Body of pancreas (tissue), 4 donors: Measurements from ENCODE around the gene MMP25.

ENCODE experiments used
- CTCF ChIP-seq, 7 experiments: fragments of 450-650 bp in 4 of 7; fragments of 200-600 bp in 3 of 7; sonication (generic) in 3 of 7; IDR thresholded peaks; one replicate each; pipeline ENCODE4 v1.5.1; 2016 to 2019; ENCODE audit warnings: antibody characterized with exemption in 7 of 7
- POLR2A ChIP-seq, 3 donors: fragments of 450-650 bp; IDR thresholded peaks; one replicate each; pipeline ENCODE4 v1.6.1; 2016; ENCODE audit warnings: antibody characterized with exemption in 3 of 3, mild to moderate bottlenecking in 2 of 3

DNA sequence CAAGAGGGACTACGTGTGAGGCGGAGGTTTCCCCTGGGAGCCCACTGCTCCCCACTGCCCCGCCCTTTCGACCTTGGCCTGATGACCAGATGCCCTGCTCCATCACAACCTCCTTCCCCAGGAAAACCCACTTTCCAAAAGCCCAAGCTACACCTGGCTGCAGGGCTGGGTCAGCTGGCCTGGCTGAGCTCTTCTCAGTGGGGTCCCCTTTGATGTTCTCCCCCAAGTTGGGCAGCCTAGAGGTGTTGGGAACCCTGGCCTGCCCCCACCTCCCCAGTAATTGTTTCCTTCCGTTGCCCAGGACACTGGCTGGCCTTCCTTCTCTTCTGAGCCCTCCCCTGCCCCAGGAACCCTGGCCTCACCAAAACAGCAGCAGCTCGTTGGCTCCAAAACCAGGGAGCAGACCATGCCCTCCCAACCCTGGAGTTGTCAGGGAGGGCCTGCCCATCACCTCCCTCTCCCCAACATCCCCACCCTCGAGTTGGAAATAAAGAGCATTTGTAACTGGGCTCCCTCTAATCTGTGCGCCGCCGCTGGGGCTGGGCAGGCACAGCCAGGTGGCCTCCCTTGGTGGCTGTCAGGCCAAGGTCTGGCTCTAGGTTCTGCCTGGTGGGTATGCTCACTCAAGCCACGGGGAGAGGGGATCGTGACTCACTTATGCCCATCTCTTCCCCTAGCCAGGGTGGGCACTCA, 32.2 kb upstream of the MMP25 start:
- TF ChIP-seq CTCF (IDR thresholded peaks at IDR 0.05), result no peak
- no peak for TF ChIP-seq POLR2A (IDR thresholded peaks at IDR 0.05)
